GM23338 (cell line): ENCODE measurements around the gene PGAM5.

Experiments used
- CREB1 ChIP-seq: fragments of 250-450 bp; sonication (Bioruptor Pico); IDR thresholded peaks from 2 replicates; pipeline ENCODE4 v1.5.0; 2020; ENCODE audit warnings: low read depth, mild to moderate bottlenecking, moderate library complexity
- CTCF ChIP-seq, 2 experiments: fragments of 200-600 bp in 1 of 2; sonication (generic) in 1 of 2; conservative IDR thresholded peaks; 2 replicates each; pipeline versions ENCODE4 v1.5.1 to v1.6.1; 2016 to 2017; ENCODE audit warnings: antibody characterized with exemption in 2 of 2, low read depth in 2 of 2, mild to moderate bottlenecking in 2 of 2, moderate library complexity in 1 of 2
- EZH2 ChIP-seq: fragments of 200-600 bp; sonication (generic); IDR thresholded peaks from one replicate; pipeline ENCODE4 v1.8.0; 2017; ENCODE audit warnings: antibody characterized with exemption, mild to moderate bottlenecking, low read depth; ENCODE audit not compliant: unreplicated experiment
- EZH2phosphoT487 ChIP-seq: fragments of 200-600 bp; sonication (generic); IDR thresholded peaks from one replicate; pipeline ENCODE4 v1.8.1; 2018; ENCODE audit warnings: antibody characterized with exemption; ENCODE audit not compliant: unreplicated experiment
- JUNB ChIP-seq: IDR thresholded peaks from one replicate; pipeline ENCODE4 v1.6.1; 2016; ENCODE audit warnings: antibody characterized with exemption; ENCODE audit not compliant: unreplicated experiment
- NANOG ChIP-seq: IDR thresholded peaks from 2 replicates; pipeline ENCODE4 v1.6.1; 2016; ENCODE audit warnings: antibody characterized with exemption, borderline replicate concordance
- POLR2AphosphoS5 ChIP-seq: IDR thresholded peaks from 2 replicates; pipeline ENCODE4 v1.6.1; 2016; ENCODE audit warnings: antibody characterized with exemption, low read depth
- REST ChIP-seq: IDR thresholded peaks from one replicate; pipeline ENCODE4 v1.6.1; 2018; ENCODE audit warnings: antibody characterized with exemption; ENCODE audit not compliant: unreplicated experiment
- STAT1 ChIP-seq: IDR thresholded peaks from one replicate; pipeline ENCODE4 v1.6.1; 2016; ENCODE audit warnings: antibody characterized with exemption; ENCODE audit not compliant: unreplicated experiment
- ZNF114 ChIP-seq: fragments of 250-450 bp; sonication (Bioruptor Pico); IDR thresholded peaks from 2 replicates; pipeline ENCODE4 v1.5.0; 2020; ENCODE audit warnings: mild to moderate bottlenecking, moderate library complexity
- ZNF331 ChIP-seq: fragments of 250-450 bp; sonication (Bioruptor Pico); IDR thresholded peaks from 2 replicates; pipeline ENCODE4 v1.5.0; 2020; ENCODE audit warnings: low read depth, mild to moderate bottlenecking, moderate library complexity
- TF ChIP-seq, protein P1 (sequence below): fragments of 250-450 bp; sonication (Bioruptor Pico); IDR thresholded peaks from 2 replicates; pipeline ENCODE4 v1.5.0; 2020; ENCODE audit warnings: mild to moderate bottlenecking, moderate library complexity
- TF ChIP-seq, protein P2 (sequence below): IDR thresholded peaks from 2 replicates; pipeline ENCODE4 v1.6.1; 2016; ENCODE audit warnings: antibody characterized with exemption

GRCh38 chr12:132674561-132674960, 36.1 kb upstream of the PGAM5 start:
- TF ChIP-seq CTCF (conservative IDR thresholded peaks at IDR 0.05; ENCODE audit: low read depth in 2 of 2), result no peak
- TF ChIP-seq EZH2phosphoT487, result no peak
- TF ChIP-seq POLR2AphosphoS5, result no peak
- no peak for TF ChIP-seq EZH2
- TF ChIP-seq STAT1, result no peak
- no peak for TF ChIP-seq REST
- TF ChIP-seq CREB1 (CRISPR knock-in tag), result no peak
- no peak for TF ChIP-seq ZNF331 (CRISPR knock-in tag)
- TF ChIP-seq, protein P1, sequence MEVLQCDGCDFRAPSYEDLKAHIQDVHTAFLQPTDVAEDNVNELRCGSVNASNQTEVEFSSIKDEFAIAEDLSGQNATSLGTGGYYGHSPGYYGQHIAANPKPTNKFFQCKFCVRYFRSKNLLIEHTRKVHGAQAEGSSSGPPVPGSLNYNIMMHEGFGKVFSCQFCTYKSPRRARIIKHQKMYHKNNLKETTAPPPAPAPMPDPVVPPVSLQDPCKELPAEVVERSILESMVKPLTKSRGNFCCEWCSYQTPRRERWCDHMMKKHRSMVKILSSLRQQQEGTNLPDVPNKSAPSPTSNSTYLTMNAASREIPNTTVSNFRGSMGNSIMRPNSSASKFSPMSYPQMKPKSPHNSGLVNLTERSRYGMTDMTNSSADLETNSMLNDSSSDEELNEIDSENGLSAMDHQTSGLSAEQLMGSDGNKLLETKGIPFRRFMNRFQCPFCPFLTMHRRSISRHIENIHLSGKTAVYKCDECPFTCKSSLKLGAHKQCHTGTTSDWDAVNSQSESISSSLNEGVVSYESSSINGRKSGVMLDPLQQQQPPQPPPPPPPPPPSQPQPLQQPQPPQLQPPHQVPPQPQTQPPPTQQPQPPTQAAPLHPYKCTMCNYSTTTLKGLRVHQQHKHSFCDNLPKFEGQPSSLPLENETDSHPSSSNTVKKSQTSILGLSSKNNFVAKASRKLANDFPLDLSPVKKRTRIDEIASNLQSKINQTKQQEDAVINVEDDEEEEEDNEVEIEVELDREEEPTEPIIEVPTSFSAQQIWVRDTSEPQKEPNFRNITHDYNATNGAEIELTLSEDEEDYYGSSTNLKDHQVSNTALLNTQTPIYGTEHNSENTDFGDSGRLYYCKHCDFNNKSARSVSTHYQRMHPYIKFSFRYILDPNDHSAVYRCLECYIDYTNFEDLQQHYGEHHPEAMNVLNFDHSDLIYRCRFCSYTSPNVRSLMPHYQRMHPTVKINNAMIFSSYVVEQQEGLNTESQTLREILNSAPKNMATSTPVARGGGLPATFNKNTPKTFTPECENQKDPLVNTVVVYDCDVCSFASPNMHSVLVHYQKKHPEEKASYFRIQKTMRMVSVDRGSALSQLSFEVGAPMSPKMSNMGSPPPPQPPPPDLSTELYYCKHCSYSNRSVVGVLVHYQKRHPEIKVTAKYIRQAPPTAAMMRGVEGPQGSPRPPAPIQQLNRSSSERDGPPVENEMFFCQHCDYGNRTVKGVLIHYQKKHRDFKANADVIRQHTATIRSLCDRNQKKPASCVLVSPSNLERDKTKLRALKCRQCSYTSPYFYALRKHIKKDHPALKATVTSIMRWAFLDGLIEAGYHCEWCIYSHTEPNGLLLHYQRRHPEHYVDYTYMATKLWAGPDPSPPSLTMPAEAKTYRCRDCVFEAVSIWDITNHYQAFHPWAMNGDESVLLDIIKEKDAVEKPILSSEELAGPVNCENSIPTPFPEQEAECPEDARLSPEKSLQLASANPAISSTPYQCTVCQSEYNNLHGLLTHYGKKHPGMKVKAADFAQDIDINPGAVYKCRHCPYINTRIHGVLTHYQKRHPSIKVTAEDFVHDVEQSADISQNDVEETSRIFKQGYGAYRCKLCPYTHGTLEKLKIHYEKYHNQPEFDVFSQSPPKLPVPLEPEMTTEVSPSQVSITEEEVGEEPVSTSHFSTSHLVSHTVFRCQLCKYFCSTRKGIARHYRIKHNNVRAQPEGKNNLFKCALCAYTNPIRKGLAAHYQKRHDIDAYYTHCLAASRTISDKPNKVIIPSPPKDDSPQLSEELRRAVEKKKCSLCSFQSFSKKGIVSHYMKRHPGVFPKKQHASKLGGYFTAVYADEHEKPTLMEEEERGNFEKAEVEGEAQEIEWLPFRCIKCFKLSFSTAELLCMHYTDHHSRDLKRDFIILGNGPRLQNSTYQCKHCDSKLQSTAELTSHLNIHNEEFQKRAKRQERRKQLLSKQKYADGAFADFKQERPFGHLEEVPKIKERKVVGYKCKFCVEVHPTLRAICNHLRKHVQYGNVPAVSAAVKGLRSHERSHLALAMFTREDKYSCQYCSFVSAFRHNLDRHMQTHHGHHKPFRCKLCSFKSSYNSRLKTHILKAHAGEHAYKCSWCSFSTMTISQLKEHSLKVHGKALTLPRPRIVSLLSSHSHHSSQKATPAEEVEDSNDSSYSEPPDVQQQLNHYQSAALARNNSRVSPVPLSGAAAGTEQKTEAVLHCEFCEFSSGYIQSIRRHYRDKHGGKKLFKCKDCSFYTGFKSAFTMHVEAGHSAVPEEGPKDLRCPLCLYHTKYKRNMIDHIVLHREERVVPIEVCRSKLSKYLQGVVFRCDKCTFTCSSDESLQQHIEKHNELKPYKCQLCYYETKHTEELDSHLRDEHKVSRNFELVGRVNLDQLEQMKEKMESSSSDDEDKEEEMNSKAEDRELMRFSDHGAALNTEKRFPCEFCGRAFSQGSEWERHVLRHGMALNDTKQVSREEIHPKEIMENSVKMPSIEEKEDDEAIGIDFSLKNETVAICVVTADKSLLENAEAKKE (CRISPR knock-in tag), result no peak
- TF ChIP-seq JUNB, result no peak
- TF ChIP-seq, protein P2, sequence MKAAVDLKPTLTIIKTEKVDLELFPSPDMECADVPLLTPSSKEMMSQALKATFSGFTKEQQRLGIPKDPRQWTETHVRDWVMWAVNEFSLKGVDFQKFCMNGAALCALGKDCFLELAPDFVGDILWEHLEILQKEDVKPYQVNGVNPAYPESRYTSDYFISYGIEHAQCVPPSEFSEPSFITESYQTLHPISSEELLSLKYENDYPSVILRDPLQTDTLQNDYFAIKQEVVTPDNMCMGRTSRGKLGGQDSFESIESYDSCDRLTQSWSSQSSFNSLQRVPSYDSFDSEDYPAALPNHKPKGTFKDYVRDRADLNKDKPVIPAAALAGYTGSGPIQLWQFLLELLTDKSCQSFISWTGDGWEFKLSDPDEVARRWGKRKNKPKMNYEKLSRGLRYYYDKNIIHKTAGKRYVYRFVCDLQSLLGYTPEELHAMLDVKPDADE, result no peak
- no peak for TF ChIP-seq ZNF114 (CRISPR knock-in tag)
- TF ChIP-seq NANOG, result no peak
